IMR-90 (cell line): ENCODE results near the gene ZMAT5. TPM values are rescaled to one million over a fixed set of nuclear protein-coding genes. Genes with fewer than 3 reads are reported as not detected.

Source experiments
- ATAC-seq: fragments of 200-7000 bp; cut with Tn5 transposase; 2 replicates; pipeline ENCODE4 v1.9.1; 2020; ENCODE audit warnings: low read depth, mild to moderate bottlenecking, moderate library complexity
- BruUV-seq: library from RNA; stranded (reverse); fragments of 400-500 nt; replicated peaks from 2 replicates; lab custom pipeline; 2021; lab: Mats Ljungman, UMichigan
- CTCF ChIA-PET: fragments of 300-600 bp; formaldehyde crosslinking; extraction: SDS; loops from one replicate; lab custom pipeline; 2021; ENCODE audit warnings: antibody characterized with exemption; lab: Yijun Ruan, JAX
- POLR2A ChIA-PET: fragments of 300-600 bp; sonication (Branson Sonifier 250); formaldehyde crosslinking; loops from one replicate; lab custom pipeline; 2022; ENCODE audit warnings: antibody characterized with exemption; ENCODE audit not compliant: unreplicated experiment; lab: Charles Lee
- DNase-seq: peaks from one replicate; pipeline ENCODE4 v3.0.0; 2013
- H2AFZ ChIP-seq: replicated peaks from 2 replicates; pipeline ENCODE3; 2013; ENCODE audit warnings: low read length, mild to moderate bottlenecking; ENCODE audit not compliant: poor library complexity
- H2AK5ac ChIP-seq: 2 replicates; pipeline ENCODE4 v1.6.1; 2013; ENCODE audit warnings: low read depth, low read length, inconsistent platforms
- H2AK9ac ChIP-seq: replicated peaks from 2 replicates; pipeline ENCODE3; 2013; ENCODE audit warnings: mild to moderate bottlenecking, low read depth, low read length, moderate library complexity; ENCODE audit not compliant: poor library complexity
- H2BK120ac ChIP-seq: 2 replicates; pipeline ENCODE4 v1.6.1; 2013; ENCODE audit warnings: low read depth, low read length, inconsistent platforms
- H2BK15ac ChIP-seq: 3 replicates; pipeline ENCODE4 v1.6.1; 2013; ENCODE audit warnings: low read depth, low read length, inconsistent platforms
- H2BK20ac ChIP-seq: 2 replicates; pipeline ENCODE4 v1.6.1; 2013; ENCODE audit warnings: low read depth, mild to moderate bottlenecking, inconsistent platforms, low read length, moderate library complexity
- H2BK5ac ChIP-seq: 2 replicates; pipeline ENCODE4 v1.6.1; 2013; ENCODE audit warnings: mild to moderate bottlenecking, low read depth, low read length, inconsistent platforms; ENCODE audit not compliant: poor library complexity, severe bottlenecking
- H3K14ac ChIP-seq: replicated peaks from 2 replicates; pipeline ENCODE4 v1.6.1; 2013; ENCODE audit warnings: low read depth, low read length, inconsistent platforms
- H3K18ac ChIP-seq: 2 replicates; pipeline ENCODE4 v1.6.1; 2013; ENCODE audit warnings: low read depth, low read length, control low read depth
- H3K23ac ChIP-seq: 2 replicates; pipeline ENCODE4 v1.6.1; 2013; ENCODE audit warnings: low read depth, low read length, inconsistent platforms
- H3K27ac ChIP-seq: 2 replicates; pipeline ENCODE4 v1.5.1; 2013; ENCODE audit warnings: mild to moderate bottlenecking, control low read depth, low read length; ENCODE audit not compliant: insufficient read depth
- H3K27me3 ChIP-seq: 2 replicates; pipeline ENCODE4 v1.6.1; 2013; ENCODE audit warnings: low read length; ENCODE audit not compliant: control insufficient read depth, insufficient read depth
- H3K36me3 ChIP-seq: 2 replicates; pipeline ENCODE4 v1.6.1; 2013; ENCODE audit warnings: low read length, mixed read lengths; ENCODE audit not compliant: control insufficient read depth, insufficient read depth
- H3K4ac ChIP-seq: 2 replicates; pipeline ENCODE4 v1.6.1; 2013; ENCODE audit warnings: low read depth, low read length, inconsistent platforms
- H3K4me1 ChIP-seq: 2 replicates; pipeline ENCODE4 v1.6.1; 2013; ENCODE audit warnings: low read length, mixed read lengths; ENCODE audit not compliant: control insufficient read depth, insufficient read depth
- H3K4me2 ChIP-seq: 2 replicates; pipeline ENCODE4 v1.6.1; 2013; ENCODE audit warnings: low read depth, mild to moderate bottlenecking, control low read depth, low read length, moderate library complexity
- H3K4me3 ChIP-seq: 2 replicates; pipeline ENCODE4 v1.5.1; 2013; ENCODE audit warnings: low read depth, mild to moderate bottlenecking, control low read depth, low read length, moderate library complexity; ENCODE audit not compliant: insufficient read depth
- H3K56ac ChIP-seq: 2 replicates; pipeline ENCODE4 v1.6.1; 2013; ENCODE audit warnings: low read length, inconsistent platforms; ENCODE audit not compliant: insufficient read depth; ENCODE audit errors: extremely low read depth
- H3K79me1 ChIP-seq, 2 experiments: 2 replicates each; pipeline ENCODE4 v1.6.1; 2013; ENCODE audit warnings: low read length in 2 of 2, inconsistent platforms in 1 of 2, low read depth in 1 of 2
- H3K9ac ChIP-seq: 2 replicates; pipeline ENCODE4 v1.6.1; 2013; ENCODE audit warnings: low read depth, low read length, control low read depth
- H3K9me1 ChIP-seq: 2 replicates; pipeline ENCODE4 v1.6.1; 2013; ENCODE audit warnings: low read length, inconsistent platforms; ENCODE audit not compliant: insufficient read depth
- H3K9me3 ChIP-seq: 2 replicates; pipeline ENCODE4 v1.6.1; 2013; ENCODE audit warnings: low read length; ENCODE audit not compliant: control insufficient read depth, insufficient read depth
- H4K20me1 ChIP-seq: 2 replicates; pipeline ENCODE4 v1.6.1; 2013; ENCODE audit warnings: low read length, inconsistent platforms; ENCODE audit not compliant: insufficient read depth
- H4K5ac ChIP-seq: 2 replicates; pipeline ENCODE4 v1.6.1; 2013; ENCODE audit warnings: mild to moderate bottlenecking, low read depth, low read length, control low read depth
- H4K8ac ChIP-seq, 2 experiments: 2 replicates each; pipeline ENCODE4 v1.6.1; 2013; ENCODE audit warnings: low read depth in 2 of 2, low read length in 2 of 2, control low read depth in 1 of 2, inconsistent platforms in 1 of 2
- H4K91ac ChIP-seq: 2 replicates; pipeline ENCODE4 v1.6.1; 2013; ENCODE audit warnings: low read depth, low read length, inconsistent platforms; ENCODE audit not compliant: insufficient read depth
- BHLHE40 ChIP-seq: fragments of 150-350 bp; IDR thresholded peaks from 2 replicates; pipeline ENCODE4 v1.6.1; 2016; ENCODE audit warnings: mild to moderate bottlenecking, low read depth, low read length
- CEBPB ChIP-seq: IDR thresholded peaks from 2 replicates; pipeline ENCODE4 v1.6.1; 2012; ENCODE audit warnings: low read depth, low read length, improper control_type of control experiment
- CHD1 ChIP-seq: IDR thresholded peaks from 2 replicates; pipeline ENCODE4 v1.6.1; 2012; ENCODE audit warnings: low read depth, low read length, improper control_type of control experiment
- CTCF ChIP-seq: conservative IDR thresholded peaks from 2 replicates; pipeline ENCODE4 v1.5.1; 2012; ENCODE audit warnings: mild to moderate bottlenecking, low read depth, low read length, improper control_type of control experiment
- ELK1 ChIP-seq: fragments of 150-350 bp; IDR thresholded peaks from 2 replicates; pipeline ENCODE4 v1.6.1; 2016; ENCODE audit warnings: low read depth, mild to moderate bottlenecking, low read length, moderate library complexity, borderline replicate concordance
- FOS ChIP-seq: fragments of 150-350 bp; IDR thresholded peaks from 2 replicates; pipeline ENCODE4 v1.6.1; 2016; ENCODE audit warnings: low read depth, low read length
- MAFK ChIP-seq: IDR thresholded peaks from 2 replicates; pipeline ENCODE4 v1.6.1; 2012; ENCODE audit warnings: low read depth, low read length, improper control_type of control experiment
- MAZ ChIP-seq: IDR thresholded peaks from 2 replicates; pipeline ENCODE4 v1.6.1; 2012; ENCODE audit warnings: low read depth, mild to moderate bottlenecking, low read length, improper control_type of control experiment, moderate library complexity, borderline replicate concordance
- MXI1 ChIP-seq: IDR thresholded peaks from 2 replicates; pipeline ENCODE4 v1.6.1; 2012; ENCODE audit warnings: low read depth, mild to moderate bottlenecking, low read length, moderate library complexity, borderline replicate concordance
- NFE2L2 ChIP-seq: fragments of 150-350 bp; IDR thresholded peaks from 2 replicates; pipeline ENCODE4 v1.6.1; 2016; ENCODE audit warnings: low read depth, mild to moderate bottlenecking, low read length
- POLR2A ChIP-seq: IDR thresholded peaks from 2 replicates; pipeline ENCODE4 v1.6.1; 2012; ENCODE audit warnings: mild to moderate bottlenecking, low read depth, low read length
- RAD21 ChIP-seq: IDR thresholded peaks from 2 replicates; pipeline ENCODE4 v1.6.1; 2012; ENCODE audit warnings: low read length, improper control_type of control experiment
- RCOR1 ChIP-seq: IDR thresholded peaks from 2 replicates; pipeline ENCODE4 v1.6.1; 2012; ENCODE audit warnings: mild to moderate bottlenecking, low read length, improper control_type of control experiment; ENCODE audit not compliant: insufficient replicate concordance
- SMC3 ChIP-seq: fragments of 150-350 bp; IDR thresholded peaks from 2 replicates; pipeline ENCODE4 v1.6.1; 2016; ENCODE audit warnings: low read depth, mild to moderate bottlenecking, antibody characterized with exemption, low read length, moderate library complexity
- USF2 ChIP-seq: fragments of 150-350 bp; IDR thresholded peaks from 2 replicates; pipeline ENCODE4 v1.6.1; 2017; ENCODE audit warnings: mild to moderate bottlenecking, antibody characterized with exemption, low read length, low read depth
- WGBS, 2 experiments: methylation state at CpG; one replicate each; pipeline versions ENCODE4 v1.1.5 to v1.1.7; 2013; ENCODE audit warnings: missing lambda C conversion rate in 2 of 2; ENCODE audit not compliant: insufficient read length in 1 of 2; ENCODE audit errors: extremely low coverage in 2 of 2; 5-methylcytosine and 5-hydroxymethylcytosine counted together
- dilution Hi-C: fragments of 300-500 bp; cut with HindIII; formaldehyde crosslinking; loops from one replicate; pipeline ENCODE4 v1.14.3; 2018; ENCODE audit warnings: low sequenced_read_pairs; ENCODE audit not compliant: unreplicated experiment
- in situ Hi-C: fragments of 300-500 bp; cut with MboI; formaldehyde crosslinking; loops from 3 replicates; pipeline ENCODE4 v1.14.3; 2019; ENCODE audit warnings: low sequenced_read_pairs, inconsistent platforms, mixed read lengths
- intact Hi-C: fragments of 100-400 bp; cut with micrococcal nuclease; formaldehyde crosslinking; loops from 2 replicates; pipeline ENCODE4 v1.10.0; 2022
- polyA plus RNA-seq, 3 experiments: library from polyadenylated mRNA; depleted of rRNA; stranded (reverse); fragments of >200 nt; gene quantifications; 2 replicates each; pipeline ENCODE4 v1.2.3, GENCODE V29; 2012; ENCODE audit warnings: low replicate concordance in 1 of 3
- total RNA-seq: library from RNA; depleted of rRNA; stranded (reverse); fragments of >200 nt; gene quantifications from 2 replicates; pipeline ENCODE4 v1.2.3, GENCODE V29; 2012

ZMAT5 gene
- total and polyA plus RNA-seq, 2 of the 4 experiments (the other 2 are of a cell fraction) = 21.7 to 31.8 TPM

- in situ Hi-C loops = no loop called here
- intact Hi-C loops = no loop called here
- H2AK5ac ChIP-seq = no peak overlapping the region
- H3K9me1 ChIP-seq = no peaks in the 10 kb centered on the region
- no peak overlapping the region for H4K91ac ChIP-seq
- H2BK5ac ChIP-seq = no peak overlapping the region
- dilution Hi-C loops = no loop called here
- no peak overlapping the region for H3K4me2 ChIP-seq
- DNase-seq (no peak), ATAC-seq (no peak)
- no peak overlapping the region for H3K23ac ChIP-seq
- no peak overlapping the region for H3K9ac ChIP-seq
- H2AFZ ChIP-seq = no peak overlapping the region
- no peaks in the 10 kb centered on the region for H3K79me1 ChIP-seq
- H2BK120ac ChIP-seq = no peak overlapping the region
- H3K36me3 ChIP-seq = no peaks in the 10 kb centered on the region
- H2AK9ac ChIP-seq = no peak overlapping the region
- no peak overlapping the region for H3K56ac ChIP-seq
- no peak overlapping the region for H2BK15ac ChIP-seq
- no peak overlapping the region for H2BK20ac ChIP-seq
- H4K20me1 ChIP-seq = peaks cover 14% of the 10 kb centered on the region
- no peaks in the 10 kb centered on the region for H3K9me3 ChIP-seq
- no peak overlapping the region for H3K18ac ChIP-seq
- TF ChIP-seq POLR2A (no peak), CHD1 (no peak), RAD21 (no peak), CEBPB (no peak), RCOR1 (no peak), MAFK (no peak), MAZ (no peak), FOS (no peak), ELK1 (no peak), BHLHE40 (no peak), MXI1 (no peak), USF2 (no peak), SMC3 (no peak), NFE2L2 (no peak), CTCF (no peak)
- no peak overlapping the region for H3K4me3 ChIP-seq
- H3K27me3 ChIP-seq = peaks cover 69% of the 10 kb centered on the region
- no peak overlapping the region for H3K4ac ChIP-seq
- no peaks in the 10 kb centered on the region for H3K4me1 ChIP-seq
- CTCF ChIA-PET = no interaction called here
- H4K5ac ChIP-seq = no peak overlapping the region
- BruUV-seq = no TSS peak
- H3K27ac ChIP-seq = no peak overlapping the region
- POLR2A ChIA-PET = no interaction called here
- H4K8ac ChIP-seq = no peak overlapping the region
- 94% methylated on average over 3 of the region's 24 CpGs; no CpG with 5 or more reads in 1 of the 2 experiments for WGBS, 2 experiments
- no peak overlapping the region for H3K14ac ChIP-seq
Measured at GRCh38 chr22:29718949-29719898, 47.6 kb downstream of the ZMAT5 start.
